Peyer's patch (tissue), 4 donors: ENCODE measurements around the gene SULF2.

ENCODE experiments used
- CTCF ChIP-seq, 6 experiments: fragments of 450-650 bp in 4 of 6; fragments of 200-600 bp in 2 of 6; sonication (generic) in 1 of 6; IDR thresholded peaks; one replicate each; pipeline ENCODE4 v1.5.1; 2017 to 2019; ENCODE audit warnings: antibody characterized with exemption in 6 of 6, mild to moderate bottlenecking in 3 of 6, moderate library complexity in 1 of 6
- POLR2A ChIP-seq, 2 donors: fragments of 450-650 bp; IDR thresholded peaks; one replicate each; pipeline ENCODE4 v1.5.1; 2017; ENCODE audit warnings: antibody characterized with exemption in 2 of 2, mild to moderate bottlenecking in 2 of 2, moderate library complexity in 2 of 2

- TF ChIP-seq POLR2A (IDR thresholded peaks at IDR 0.05): no peak
- TF ChIP-seq CTCF (IDR thresholded peaks at IDR 0.05): no peak
These were observed 33.8 kb downstream of the SULF2 start for GRCh38 chr20:47751449-47751848.
